Measurements from ENCODE around the gene LTBR.

Gene LTBR

DNA sequence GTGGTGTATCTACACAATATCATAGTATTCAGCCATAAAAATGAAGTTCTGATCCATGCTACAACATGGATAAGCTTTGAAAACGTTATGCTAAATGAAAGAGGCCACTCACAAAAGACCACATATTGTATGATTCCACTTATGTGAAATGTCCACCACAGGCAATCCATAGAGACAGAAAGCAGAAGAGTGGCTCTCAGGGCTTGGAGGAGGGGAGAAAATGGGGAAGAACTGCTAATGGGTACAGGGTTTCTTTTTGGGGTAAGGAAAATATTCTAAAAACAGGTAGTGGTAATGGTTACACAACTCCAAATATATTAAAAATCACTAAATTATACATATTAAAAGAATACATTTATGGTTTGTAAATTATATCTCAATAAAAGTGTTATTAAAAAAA lies 25.1 kb upstream of the LTBR start:
- Mint-ChIP-seq H3K9me3 (no peaks in the 10 kb centered on the region), H3K4me1 (peaks cover 45% of the 10 kb centered on the region), H3K4me3 (no peak overlapping the region), H3K27ac (no peak overlapping the region), H3K36me3 (no peaks in the 10 kb centered on the region)
- ATAC-seq (no peak), DNase-seq (ENCODE audit: low spot score in 2 of 2) (no peak)

DNA sequence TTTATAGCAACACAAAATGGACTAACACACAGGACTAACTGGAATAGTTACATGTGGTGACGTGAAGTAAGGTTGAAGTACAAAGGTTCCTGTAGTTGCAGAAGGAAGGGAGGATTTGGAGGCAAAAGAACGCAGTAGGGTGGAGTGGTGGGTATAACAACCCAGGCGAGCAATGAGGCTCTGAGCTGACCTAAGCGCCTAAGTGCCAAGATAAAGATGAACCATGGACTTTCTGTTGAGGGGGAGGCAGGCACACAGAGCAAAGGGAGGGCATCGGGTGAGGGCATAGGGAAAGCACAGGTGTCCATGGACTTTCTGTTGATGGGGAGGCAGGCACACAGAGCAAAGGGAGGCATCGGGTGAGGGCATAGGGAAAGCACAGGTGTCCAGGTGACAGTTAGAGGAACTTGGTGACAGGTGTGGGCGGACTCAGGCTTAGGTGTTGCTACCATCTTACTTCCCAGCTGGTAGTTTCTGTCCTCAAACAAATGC lies 23.8 kb upstream of the LTBR start:
- Mint-ChIP-seq H3K36me3 (no peaks in the 10 kb centered on the region), H3K27ac (peak overlapping the region; percentile 29), H3K9me3 (no peaks in the 10 kb centered on the region), H3K4me3 (no peak overlapping the region), H3K4me1 (peaks cover 39% of the 10 kb centered on the region)
- no peak for ATAC-seq
- no peak for DNase-seq (ENCODE audit: low spot score in 2 of 2)

DNA sequence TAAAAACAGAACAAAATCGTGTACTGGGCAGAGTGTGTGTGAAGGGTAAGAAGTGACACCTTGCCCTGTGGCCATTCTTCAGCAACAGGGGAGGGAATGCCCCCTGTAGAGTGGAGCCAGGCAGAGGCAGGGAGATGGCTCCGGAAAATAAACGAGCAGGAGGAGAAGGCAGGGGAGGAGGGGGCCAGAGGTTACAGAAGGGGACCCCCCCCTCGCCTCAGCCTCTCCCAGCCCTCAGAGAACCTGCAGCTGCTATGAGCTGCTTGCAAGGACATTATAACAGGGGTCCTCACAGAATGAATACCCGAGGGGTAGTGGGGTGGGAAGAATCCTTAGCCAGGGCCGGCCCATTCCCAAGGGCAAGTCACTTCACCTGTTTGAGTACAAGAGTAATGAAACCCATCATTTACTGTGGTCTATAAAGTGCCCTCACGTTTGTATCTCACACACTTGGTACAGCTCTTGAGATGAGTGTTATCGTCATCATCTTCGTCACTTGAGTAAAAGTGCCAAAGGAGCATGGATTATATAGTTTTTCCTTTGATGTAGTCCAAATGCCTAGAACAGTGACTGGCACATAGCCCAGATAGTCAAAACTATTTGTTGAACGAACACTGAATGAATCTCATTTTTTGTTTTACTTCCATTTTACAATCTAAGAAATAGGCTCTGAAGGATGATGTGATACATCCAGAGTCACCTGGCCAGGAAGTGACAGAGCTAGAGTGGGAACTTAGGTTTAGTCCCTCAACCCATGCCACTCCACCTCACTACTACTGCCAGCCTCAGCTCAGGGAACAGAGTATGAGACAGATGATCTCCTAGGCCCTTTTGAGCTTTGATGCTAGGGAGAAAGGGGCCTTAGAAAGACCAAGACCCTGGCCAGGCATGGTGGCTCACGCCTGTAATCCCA lies 23.1 kb upstream of the LTBR start:
- peak; percentile 57 for ATAC-seq

DNA sequence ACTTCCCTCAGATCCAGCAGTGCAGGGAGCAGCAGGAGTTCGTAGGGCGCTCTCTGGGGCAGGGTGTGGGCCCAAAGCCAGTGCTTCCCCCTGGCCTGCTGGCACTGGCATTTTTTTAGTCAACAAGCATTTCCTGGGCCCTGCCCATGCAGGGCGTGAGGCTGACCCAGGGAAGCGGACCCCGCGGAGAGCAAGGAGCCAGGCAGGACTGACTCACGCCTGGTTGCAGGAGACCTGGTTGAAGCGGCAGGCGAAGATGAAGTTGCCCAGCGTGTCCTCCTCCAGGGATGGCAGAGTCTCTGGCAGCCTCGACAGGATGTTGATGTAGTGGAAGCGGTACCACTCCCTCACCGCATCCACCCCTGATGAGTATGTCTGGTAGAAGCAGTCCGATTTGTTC lies 22.1 kb upstream of the LTBR start:
- DNase-seq (ENCODE audit: low spot score in 2 of 2) (no peak), ATAC-seq (no peak)
- H3K27ac Mint-ChIP-seq, result peak overlapping the region; percentile 59
- H3K4me3 Mint-ChIP-seq, result peak overlapping the region; percentile 39
- peaks cover 25% of the 10 kb centered on the region for H3K4me1 Mint-ChIP-seq
- no peaks in the 10 kb centered on the region for H3K36me3 Mint-ChIP-seq
- H3K9me3 Mint-ChIP-seq, result no peaks in the 10 kb centered on the region

More for the DNA sequence above, 23.1 kb upstream of the LTBR start:
- H3K9me3 Mint-ChIP-seq, result no peaks in the 10 kb centered on the region
- no peaks in the 10 kb centered on the region for H3K36me3 Mint-ChIP-seq
- H3K4me3 Mint-ChIP-seq, result no peak overlapping the region
- DNase-seq (ENCODE audit: low spot score in 2 of 2), result no peak
- H3K27ac Mint-ChIP-seq, result peak overlapping the region; percentile 29
- H3K4me1 Mint-ChIP-seq, result peaks cover 32% of the 10 kb centered on the region

DNA sequence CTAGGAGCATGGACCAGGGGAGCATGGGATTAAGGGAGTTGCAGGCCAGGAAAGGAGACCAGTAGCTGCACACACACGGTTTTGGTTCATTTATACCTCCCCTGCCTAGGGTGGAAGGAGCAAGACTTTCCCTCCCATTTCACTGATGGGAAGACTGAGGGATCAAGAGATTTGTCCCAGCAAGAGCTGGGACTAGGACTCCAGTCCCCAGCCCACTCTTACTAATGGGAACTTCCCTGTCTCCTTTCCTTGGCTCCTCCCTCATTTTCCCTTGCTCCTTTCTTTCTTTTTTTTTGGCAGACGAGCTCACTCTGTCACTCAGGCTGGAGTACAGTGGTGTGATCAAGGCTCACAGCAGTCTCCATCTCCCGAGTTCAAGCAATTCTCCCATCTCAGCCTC lies 21.6 kb upstream of the LTBR start:
- Mint-ChIP-seq H3K27ac (peak overlapping the region; percentile 59), H3K9me3 (no peaks in the 10 kb centered on the region), H3K4me3 (peak overlapping the region; percentile 39), H3K4me1 (peaks cover 30% of the 10 kb centered on the region), H3K36me3 (no peaks in the 10 kb centered on the region)
- no peak for DNase-seq (ENCODE audit: low spot score in 2 of 2)
- ATAC-seq, result no peak

DNA sequence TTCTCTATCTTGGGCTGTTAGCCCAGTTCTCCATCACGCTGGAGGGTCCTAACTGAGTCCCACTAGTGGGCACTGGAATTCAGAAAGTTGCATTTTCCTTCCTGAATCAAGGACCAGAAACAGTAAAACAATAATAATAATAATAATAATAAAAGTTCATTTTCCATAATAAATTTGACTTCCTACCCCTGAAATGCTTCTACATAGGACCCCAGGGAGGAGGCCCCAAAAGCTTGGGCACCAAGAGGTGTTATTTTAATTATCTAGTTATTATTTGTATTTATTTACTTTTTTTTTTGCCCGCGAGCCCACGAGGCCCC lies 21.0 kb upstream of the LTBR start:
- no peaks in the 10 kb centered on the region for H3K9me3 Mint-ChIP-seq
- DNase-seq (ENCODE audit: low spot score in 2 of 2) (no peak), ATAC-seq (no peak)
- H3K27ac Mint-ChIP-seq, result no peak overlapping the region
- H3K4me3 Mint-ChIP-seq, result peak overlapping the region; percentile 63
- H3K4me1 Mint-ChIP-seq, result peaks cover 33% of the 10 kb centered on the region
- H3K36me3 Mint-ChIP-seq, result no peaks in the 10 kb centered on the region

DNA sequence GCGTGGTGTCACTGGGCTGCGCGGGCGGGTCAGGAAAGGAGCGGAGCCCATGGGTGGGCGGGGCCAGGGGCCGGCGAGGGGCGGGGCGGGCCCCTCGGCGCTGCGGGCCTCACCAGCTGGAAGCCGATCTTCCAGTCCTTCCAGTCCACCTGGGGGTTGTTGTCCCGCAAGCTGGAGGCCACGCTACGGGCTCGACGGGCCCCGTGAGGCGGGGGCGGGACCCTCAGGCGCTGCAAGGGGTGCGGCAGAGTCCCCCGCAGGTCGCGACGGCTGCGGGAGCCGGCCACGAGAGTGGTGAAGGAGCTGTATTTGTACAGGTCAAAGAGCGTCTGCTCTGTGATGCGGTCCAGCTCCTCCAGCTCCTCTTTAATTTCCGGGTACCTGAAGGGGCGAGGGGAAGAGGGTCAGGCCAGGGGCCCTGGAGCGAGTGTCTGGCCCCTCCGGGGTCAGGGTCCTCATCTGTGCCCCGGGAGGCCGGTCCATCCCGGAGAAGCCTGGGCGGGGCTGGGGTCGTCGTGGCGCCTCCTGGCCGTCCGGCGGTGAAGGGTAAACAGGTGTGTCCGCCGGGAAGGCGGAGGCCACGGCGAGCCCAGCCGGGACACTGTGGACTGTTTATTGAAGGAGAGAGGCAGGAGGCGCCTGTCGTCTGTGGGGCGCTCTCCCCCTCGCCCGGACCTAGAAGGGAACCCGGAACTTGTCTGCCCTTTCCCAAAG lies 20.5 kb upstream of the LTBR start:
- no peaks in the 10 kb centered on the region for H3K9me3 Mint-ChIP-seq
- peak overlapping the region; percentile 32 for H3K27ac Mint-ChIP-seq
- H3K4me1 Mint-ChIP-seq, result peaks cover 35% of the 10 kb centered on the region
- DNase-seq (ENCODE audit: low spot score in 2 of 2) (peak; percentile 48 to 78), ATAC-seq (peak; percentile 86)
- H3K36me3 Mint-ChIP-seq, result no peaks in the 10 kb centered on the region
- peak overlapping the region; percentile 63 for H3K4me3 Mint-ChIP-seq

DNA sequence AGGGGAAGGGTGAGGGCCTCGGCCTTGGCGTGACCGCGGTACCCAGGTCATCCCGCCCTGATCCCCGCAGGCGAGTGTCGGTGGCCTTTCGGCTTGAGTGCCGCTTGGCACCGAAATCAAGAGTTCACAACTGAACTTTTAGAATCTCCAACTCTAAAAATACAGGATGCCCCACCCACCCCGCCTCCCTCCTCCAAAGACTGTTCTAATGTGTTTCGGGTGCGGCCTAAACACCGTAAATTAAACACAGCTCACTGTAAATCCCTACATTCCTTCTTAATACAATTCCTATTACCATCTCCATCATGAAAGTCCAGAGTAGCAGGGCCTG lies 20.0 kb upstream of the LTBR start:
- no peaks in the 10 kb centered on the region for H3K36me3 Mint-ChIP-seq
- H3K4me3 Mint-ChIP-seq, result peak overlapping the region; percentile 63
- ATAC-seq (no peak), DNase-seq (ENCODE audit: low spot score in 2 of 2) (no peak)
- H3K9me3 Mint-ChIP-seq, result no peaks in the 10 kb centered on the region
- peaks cover 40% of the 10 kb centered on the region for H3K4me1 Mint-ChIP-seq
- H3K27ac Mint-ChIP-seq, result peak overlapping the region; percentile 32

DNA sequence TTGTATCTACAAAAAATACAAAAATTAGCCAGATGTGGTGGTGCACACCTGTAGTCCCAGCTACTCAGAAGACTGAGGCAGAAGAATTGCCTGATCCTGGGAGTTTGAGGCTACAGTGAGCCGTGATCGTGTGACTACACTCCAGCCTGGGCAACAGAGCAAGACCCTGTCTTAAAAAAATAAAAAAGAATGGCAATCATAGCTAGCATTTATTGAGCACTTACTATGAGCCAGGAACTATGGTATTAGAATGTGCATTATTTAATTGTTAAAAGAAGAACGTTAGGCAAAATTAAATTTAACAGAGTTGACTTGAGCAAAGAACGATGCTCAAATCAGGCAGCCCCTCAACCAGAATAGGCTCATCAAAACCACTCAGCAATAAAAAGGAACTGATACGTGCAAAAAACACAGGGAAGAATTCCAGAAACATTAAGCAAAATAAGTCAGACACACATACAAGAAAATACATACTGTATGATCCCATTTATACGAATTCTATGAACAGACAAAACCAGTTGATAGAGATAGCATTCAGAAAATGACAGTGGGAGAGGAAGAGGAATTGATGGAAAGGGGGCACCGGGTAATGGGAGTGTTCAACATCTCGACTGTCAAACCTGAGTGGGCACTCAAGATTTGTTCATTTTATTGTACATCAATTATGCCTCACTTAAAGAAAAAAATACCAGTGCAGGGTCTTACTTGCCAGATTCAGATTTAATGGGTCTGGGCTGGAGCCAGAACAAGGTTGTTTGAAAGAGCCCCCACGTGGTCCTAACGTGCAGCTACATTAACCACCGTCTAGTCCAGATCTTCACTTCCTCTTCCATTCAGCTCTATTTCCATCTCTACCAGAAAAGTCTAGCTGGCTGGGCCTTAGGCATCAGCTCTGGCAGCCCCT lies 16.6 kb upstream of the LTBR start:
- peak overlapping the region; percentile 37 for H3K27ac Mint-ChIP-seq
- H3K36me3 Mint-ChIP-seq, result no peaks in the 10 kb centered on the region
- peaks cover 40% of the 10 kb centered on the region for H3K4me1 Mint-ChIP-seq
- H3K9me3 Mint-ChIP-seq, result no peaks in the 10 kb centered on the region
- no peak for DNase-seq (ENCODE audit: low spot score in 2 of 2)
- no peak overlapping the region for H3K4me3 Mint-ChIP-seq
- peak; percentile 53 for ATAC-seq

DNA sequence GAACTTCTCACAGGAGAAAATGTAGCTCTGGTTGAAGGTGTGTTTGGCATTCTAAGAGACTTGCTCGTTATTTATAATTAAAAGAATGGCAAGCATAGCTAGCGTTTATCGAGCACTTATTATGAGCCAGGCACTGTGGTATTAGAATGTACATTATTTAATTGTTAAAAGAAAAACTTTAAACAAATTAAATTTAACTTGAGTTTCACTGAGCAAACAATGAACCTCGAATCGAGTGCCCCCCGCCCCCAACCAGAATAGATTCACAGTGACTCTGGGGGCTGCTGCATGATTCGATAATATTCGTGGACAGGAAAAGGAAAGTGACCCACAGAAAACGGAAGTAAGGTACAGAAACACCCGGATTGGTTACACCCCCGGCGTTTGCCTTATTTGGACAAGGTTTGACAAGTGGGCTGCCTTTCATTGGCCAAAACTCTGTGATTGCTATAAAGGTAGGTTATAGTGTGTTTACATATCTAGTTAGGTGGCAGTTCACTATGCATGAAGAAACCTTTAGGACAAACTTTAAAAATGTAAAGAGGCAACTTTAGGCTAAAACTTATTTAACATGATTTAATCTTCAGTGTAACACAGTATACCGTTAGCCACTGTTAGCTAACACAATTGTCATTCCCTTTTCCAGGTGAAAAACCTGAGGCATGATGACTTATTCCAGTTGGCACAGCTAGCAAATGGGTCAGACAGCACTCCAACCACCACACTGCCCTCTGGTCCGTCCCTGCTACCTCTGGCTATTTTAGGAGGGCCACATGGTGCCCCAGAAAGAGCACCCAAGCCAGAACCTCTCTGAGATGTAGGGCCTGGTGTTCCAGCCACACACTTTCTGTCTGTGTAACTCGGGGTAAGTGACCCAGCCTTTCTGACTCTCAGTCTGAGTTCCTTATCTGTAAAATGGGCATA lies 15.7 kb upstream of the LTBR start:
- Mint-ChIP-seq H3K27ac (peak overlapping the region; percentile 71), H3K4me3 (no peak overlapping the region), H3K36me3 (no peaks in the 10 kb centered on the region), H3K9me3 (no peaks in the 10 kb centered on the region), H3K4me1 (peaks cover 44% of the 10 kb centered on the region)
- ATAC-seq, result no peak
- DNase-seq (ENCODE audit: low spot score in 2 of 2), result no peak

DNA sequence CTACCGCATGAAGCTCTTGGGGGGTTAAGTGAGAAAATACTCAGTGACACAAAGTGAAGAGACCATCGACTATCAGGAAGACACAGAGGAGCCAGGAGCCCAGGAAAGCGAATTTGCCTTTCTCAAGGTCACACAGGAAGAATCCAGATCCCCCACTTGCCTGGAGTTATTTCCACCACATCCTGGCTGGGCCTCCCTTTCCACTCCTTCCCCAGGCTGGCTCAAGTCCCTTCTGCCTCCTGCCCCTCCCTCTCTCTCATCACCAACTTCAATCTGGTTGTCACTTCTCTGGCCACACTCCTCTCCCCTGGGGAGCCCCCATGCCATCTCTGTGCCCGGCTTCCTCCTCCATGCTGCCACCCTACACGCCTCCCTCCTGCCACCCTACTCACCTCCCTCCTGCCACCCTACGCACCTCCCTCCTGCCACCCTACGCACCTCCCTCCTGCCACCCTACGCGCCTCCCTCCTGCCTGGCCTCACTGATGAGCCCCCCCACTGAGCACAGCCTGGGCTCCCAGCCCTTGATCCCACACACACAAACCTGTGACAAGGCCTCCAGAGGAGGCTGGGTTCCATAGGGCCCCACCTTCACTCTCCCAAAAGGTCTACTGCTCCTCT lies 14.9 kb upstream of the LTBR start:
- Mint-ChIP-seq H3K4me1 (peaks cover 52% of the 10 kb centered on the region), H3K36me3 (no peaks in the 10 kb centered on the region), H3K27ac (peak overlapping the region; percentile 71), H3K4me3 (no peak overlapping the region), H3K9me3 (no peaks in the 10 kb centered on the region)
- DNase-seq (ENCODE audit: low spot score in 2 of 2), result no peak
- ATAC-seq, result no peak

DNA sequence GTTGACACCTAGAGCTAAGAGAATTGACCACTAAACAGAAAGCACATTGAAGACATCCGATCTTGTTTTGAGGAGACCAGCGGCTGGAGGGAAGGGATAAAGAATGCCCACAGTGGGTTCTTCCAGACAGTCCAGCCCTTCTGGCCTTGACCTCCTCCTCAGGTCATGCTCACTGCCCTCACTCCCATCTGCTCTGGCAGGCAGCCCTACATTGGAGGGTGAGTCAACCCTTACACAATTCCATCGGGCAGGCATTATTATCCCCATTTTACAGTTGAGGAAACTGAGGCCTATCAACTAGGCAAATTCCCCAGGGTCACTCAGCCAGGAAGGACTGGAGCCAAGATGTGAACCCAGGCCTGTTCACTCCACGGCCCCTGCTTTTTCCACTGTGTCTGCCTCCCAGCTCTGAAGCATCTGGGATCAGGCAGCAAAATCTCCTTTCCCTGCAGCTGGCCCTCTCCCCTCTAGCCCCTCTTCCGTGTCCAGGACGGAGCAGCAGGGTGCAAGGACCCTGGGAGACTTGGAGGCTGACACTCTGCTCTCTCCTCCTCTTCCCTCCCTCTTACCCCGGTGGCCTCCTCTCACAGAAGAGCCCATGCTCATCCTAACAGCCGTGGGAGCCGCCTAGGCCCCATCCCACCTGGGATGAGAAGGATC lies 13.9 kb upstream of the LTBR start:
- Mint-ChIP-seq H3K27ac (peak overlapping the region; percentile 79), H3K4me3 (no peak overlapping the region), H3K36me3 (no peaks in the 10 kb centered on the region), H3K9me3 (no peaks in the 10 kb centered on the region), H3K4me1 (peaks cover 52% of the 10 kb centered on the region)
- ATAC-seq (no peak), DNase-seq (ENCODE audit: low spot score in 2 of 2) (no peak)

DNA sequence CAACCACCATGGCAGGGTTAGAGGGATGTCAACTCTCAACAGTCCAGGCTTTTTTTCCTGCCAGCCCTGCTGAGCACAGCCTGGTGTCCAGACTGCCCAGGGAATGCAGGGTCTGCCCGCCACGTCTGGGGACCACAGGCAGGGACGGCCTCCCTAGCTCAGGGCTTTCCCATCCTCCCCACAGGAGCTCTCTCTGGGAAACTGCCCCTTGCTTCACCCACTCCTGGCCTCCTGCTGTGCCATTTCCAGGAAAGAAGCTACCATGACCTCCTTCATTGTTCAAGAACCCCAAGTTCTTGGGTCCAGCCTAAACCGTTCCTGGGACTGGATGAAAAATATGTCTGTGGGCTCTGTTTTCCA lies 13.4 kb upstream of the LTBR start:
- no peaks in the 10 kb centered on the region for H3K9me3 Mint-ChIP-seq
- no peak overlapping the region for H3K4me3 Mint-ChIP-seq
- no peak for DNase-seq (ENCODE audit: low spot score in 2 of 2)
- peaks cover 54% of the 10 kb centered on the region for H3K4me1 Mint-ChIP-seq
- ATAC-seq, result no peak
- H3K27ac Mint-ChIP-seq, result peak overlapping the region; percentile 79
- H3K36me3 Mint-ChIP-seq, result no peaks in the 10 kb centered on the region

Data from stimulated activated effector memory CD8-positive, alpha-beta T cell treated with anti-CD3 and anti-CD28 coated beads, Interleukin-12 subunit alpha, Interleukin-12 subunit beta, amount 100 ng/mL, for 72 hours (primary cell).